GM13977 (cell line): ENCODE measurements around the gene LCNL1.

ENCODE experiments used
- DNase-seq: peaks from one replicate; pipeline ENCODE4 v3.0.0; 2012; ENCODE audit warnings: low spot score
- in situ Hi-C: fragments of 300-500 bp; cut with MboI; formaldehyde crosslinking; loops from one replicate; pipeline ENCODE4 v1.12.0; 2022; ENCODE audit warnings: low sequenced_read_pairs, low pct_unique_long_range_greater_than_20kb, mixed read lengths, inconsistent platforms; ENCODE audit not compliant: unreplicated experiment
- TF ChIP-seq, protein P1 (sequence below): IDR thresholded peaks from 2 replicates; pipeline ENCODE4 v1.5.1; 2012; ENCODE audit warnings: mild to moderate bottlenecking, control low read depth; ENCODE audit not compliant: insufficient read depth; ENCODE audit errors: extremely low read depth, missing control alignments

LCNL1 gene

GRCh38 chr9:137023157-137023556 lies 40.4 kb downstream of the LCNL1 start:
- TF ChIP-seq, protein P1, sequence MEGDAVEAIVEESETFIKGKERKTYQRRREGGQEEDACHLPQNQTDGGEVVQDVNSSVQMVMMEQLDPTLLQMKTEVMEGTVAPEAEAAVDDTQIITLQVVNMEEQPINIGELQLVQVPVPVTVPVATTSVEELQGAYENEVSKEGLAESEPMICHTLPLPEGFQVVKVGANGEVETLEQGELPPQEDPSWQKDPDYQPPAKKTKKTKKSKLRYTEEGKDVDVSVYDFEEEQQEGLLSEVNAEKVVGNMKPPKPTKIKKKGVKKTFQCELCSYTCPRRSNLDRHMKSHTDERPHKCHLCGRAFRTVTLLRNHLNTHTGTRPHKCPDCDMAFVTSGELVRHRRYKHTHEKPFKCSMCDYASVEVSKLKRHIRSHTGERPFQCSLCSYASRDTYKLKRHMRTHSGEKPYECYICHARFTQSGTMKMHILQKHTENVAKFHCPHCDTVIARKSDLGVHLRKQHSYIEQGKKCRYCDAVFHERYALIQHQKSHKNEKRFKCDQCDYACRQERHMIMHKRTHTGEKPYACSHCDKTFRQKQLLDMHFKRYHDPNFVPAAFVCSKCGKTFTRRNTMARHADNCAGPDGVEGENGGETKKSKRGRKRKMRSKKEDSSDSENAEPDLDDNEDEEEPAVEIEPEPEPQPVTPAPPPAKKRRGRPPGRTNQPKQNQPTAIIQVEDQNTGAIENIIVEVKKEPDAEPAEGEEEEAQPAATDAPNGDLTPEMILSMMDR: no peak
- in situ Hi-C loops: no loop called here

DNA sequence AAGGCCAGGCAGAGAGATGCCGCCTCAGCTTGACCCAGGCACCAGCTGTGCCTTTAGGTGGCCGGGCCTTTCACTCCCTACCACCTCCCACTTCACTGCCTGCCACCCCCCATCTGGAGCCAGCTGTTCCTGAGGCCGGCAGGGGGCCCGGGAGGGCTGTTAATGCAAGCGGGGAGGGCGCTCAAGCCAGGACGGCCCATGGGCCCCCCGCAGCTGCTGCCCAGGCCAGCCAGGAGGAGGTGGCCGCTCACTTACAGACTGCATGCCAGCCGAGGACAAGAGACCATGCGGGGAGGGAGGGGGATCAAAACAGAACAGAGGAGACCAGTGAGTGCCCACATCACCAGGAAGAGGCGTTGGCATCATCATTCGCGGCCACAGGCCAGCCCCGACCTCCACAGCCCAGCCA lies 40.8 kb downstream of the LCNL1 start:
- TF ChIP-seq, protein P1: no peak
- DNase-seq: no peak
- in situ Hi-C loops: no loop called here

More at GRCh38 chr9:137023157-137023556, 40.4 kb downstream of the LCNL1 start:
- no peak for DNase-seq

DNA sequence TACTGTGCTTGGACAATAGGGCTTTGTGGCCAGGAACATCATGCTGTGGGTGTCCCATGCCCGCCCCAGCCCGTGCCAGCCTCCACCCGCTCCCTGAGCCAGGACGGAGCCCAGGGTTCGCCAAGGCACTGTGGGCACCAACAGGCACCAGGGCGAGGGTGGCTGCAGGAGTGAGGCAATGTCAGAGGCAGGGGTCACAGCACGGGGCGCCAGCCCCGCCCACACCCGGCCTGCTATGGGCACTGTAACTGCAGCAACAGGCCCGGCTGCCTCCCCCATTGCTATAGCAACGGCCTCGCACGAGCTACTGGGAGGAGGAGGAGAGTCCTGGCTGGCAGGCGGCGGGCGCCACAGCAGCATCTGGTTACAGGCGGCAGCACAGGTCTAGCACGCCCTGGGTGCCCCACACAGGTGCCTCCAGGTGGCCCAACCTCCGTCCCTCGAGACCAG lies 42.7 kb downstream of the LCNL1 start:
- in situ Hi-C loops: no loop called here
- DNase-seq: no peak
- TF ChIP-seq, protein P1: no peak

DNA sequence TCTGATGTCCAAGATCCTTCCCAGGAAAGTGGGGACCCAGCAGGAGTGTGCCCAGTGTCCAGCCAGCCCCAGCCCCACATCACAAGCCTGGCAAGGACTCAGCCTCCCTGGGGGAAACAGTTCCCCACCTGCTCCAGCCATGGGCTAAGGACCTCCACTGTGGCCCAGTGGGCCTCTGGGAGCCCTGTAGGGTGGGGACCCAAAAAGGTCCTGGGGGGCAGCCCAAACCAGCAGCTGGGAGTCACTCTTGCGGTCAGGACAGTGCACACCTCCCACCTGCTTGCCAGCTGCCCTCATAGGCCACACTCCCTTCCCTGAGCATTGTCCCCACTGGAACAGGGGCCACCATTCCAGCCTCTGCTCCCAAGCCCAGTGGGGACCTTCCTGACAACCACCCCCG lies 43.6 kb downstream of the LCNL1 start:
- in situ Hi-C loops: no loop called here
- no peak for DNase-seq
- TF ChIP-seq, protein P1: no peak

GRCh38 chr9:137026828-137027227 lies 44.0 kb downstream of the LCNL1 start:
- DNase-seq: no peak
- in situ Hi-C loops: no loop called here

DNA sequence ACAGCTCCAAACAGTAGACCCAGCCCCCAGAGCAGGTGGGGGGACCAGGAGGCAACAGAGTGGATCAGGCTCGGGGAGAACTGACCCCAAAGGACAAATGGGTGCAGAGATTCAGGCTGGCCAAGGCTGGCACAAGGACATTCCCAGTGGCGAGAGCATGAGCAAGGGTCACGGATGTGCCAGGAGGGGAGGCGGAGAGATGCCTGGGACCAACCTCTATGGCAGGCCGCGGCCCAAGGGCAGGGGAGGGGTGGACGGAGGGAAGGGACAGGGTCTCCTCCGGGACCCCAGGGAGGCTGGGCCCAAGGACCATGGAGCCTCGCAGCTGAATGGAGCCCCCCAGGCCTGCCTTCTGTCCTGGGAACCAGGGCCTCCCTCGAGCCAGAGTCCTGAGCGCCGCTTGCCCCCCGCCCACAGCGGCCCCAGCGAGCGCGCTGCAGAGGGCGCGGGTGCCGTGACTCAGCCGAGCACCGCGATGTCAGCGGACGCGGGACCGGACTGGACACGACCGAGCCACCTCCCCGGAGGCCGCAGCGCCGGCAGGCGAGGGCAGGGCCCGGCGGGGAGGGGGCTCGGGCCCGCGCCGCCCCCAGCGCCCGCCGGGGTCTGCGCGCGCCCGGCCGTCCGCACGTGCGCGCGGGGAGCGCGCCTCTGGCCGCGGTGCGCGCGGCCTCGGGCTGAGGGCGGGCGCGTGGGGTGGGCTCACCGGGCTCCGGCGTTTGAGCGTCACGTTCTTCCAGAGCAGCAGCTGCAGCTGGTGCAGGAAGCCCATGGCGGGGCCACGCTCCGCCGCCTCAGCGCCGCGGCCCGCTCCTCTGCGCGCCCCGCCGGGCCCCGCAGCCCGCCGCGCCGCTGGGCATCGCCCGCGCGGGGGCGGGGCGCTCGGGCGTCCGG lies 44.8 kb downstream of the LCNL1 start, which contains the start of gene ABCA2:
Gene ABCA2 (minus strand): TSS at position 869 of the 894 bp plus-strand sequence. CDS start 97 bp downstream, at position 772.
- TF ChIP-seq, protein P1: no peak
- no peak for DNase-seq
- in situ Hi-C loops: no loop called here

More at GRCh38 chr9:137026828-137027227, 44.0 kb downstream of the LCNL1 start:
- TF ChIP-seq, protein P1: no peak
